HTERT RPE-1 (cell line): ENCODE data around the gene WNT6.

Experiments used
- in situ Hi-C: fragments of 300-500 bp; cut with MboI; formaldehyde crosslinking; loops from 4 replicates; pipeline ENCODE4 v1.14.3; 2020; ENCODE audit warnings: low sequenced_read_pairs

WNT6 gene

GRCh38 chr2:218876562-218877219, 17.1 kb downstream of the WNT6 start:
- in situ Hi-C loops = no loop called here

GRCh38 chr2:218877331-218877730, 17.7 kb downstream of the WNT6 start:
- in situ Hi-C loops = no loop called here

GRCh38 chr2:218877891-218878290, 18.3 kb downstream of the WNT6 start:
- in situ Hi-C loops = no loop called here

- in situ Hi-C loops = no loop called here
Measured at GRCh38 chr2:218878486-218878885, 18.9 kb downstream of the WNT6 start.

- in situ Hi-C loops = no loop called here
Measured at GRCh38 chr2:218878926-218879761, 19.5 kb downstream of the WNT6 start.

GRCh38 chr2:218879776-218880101, 20.1 kb downstream of the WNT6 start:
- in situ Hi-C loops = no loop called here

GRCh38 chr2:218880102-218880858, 20.7 kb downstream of the WNT6 start, which contains the start of gene WNT10A:
Gene WNT10A, plus strand, starts transcription at chr2:218880852. Its CDS starts 144 bp downstream, at chr2:218880996.
- in situ Hi-C loops = no loop called here

- in situ Hi-C loops = no loop called here
Measured at GRCh38 chr2:218880859-218881594, 21.4 kb downstream of the WNT6 start.

- in situ Hi-C loops = no loop called here
Measured at GRCh38 chr2:218881744-218882460, 22.3 kb downstream of the WNT6 start.

GRCh38 chr2:218882461-218882816, 22.8 kb downstream of the WNT6 start:
- in situ Hi-C loops = no loop called here

- in situ Hi-C loops = no loop called here
Measured at GRCh38 chr2:218882866-218883366, 23.3 kb downstream of the WNT6 start.

- in situ Hi-C loops = no loop called here
Measured at GRCh38 chr2:218883491-218884490, 24.2 kb downstream of the WNT6 start.

GRCh38 chr2:218884519-218884918, 24.9 kb downstream of the WNT6 start:
- in situ Hi-C loops = no loop called here

GRCh38 chr2:218885981-218886947, 26.7 kb downstream of the WNT6 start:
- in situ Hi-C loops = no loop called here

- in situ Hi-C loops = no loop called here
Measured at GRCh38 chr2:218887079-218887478, 27.5 kb downstream of the WNT6 start.

- in situ Hi-C loops = no loop called here
Measured at GRCh38 chr2:218888341-218888740, 28.7 kb downstream of the WNT6 start.

GRCh38 chr2:218889937-218890336, 30.3 kb downstream of the WNT6 start:
- in situ Hi-C loops = no loop called here

- in situ Hi-C loops = no loop called here
Measured at GRCh38 chr2:218890369-218890768, 30.8 kb downstream of the WNT6 start.
